Astrocyte (in vitro differentiated cells and primary cell): ENCODE data around the gene ENPP3.

ENCODE experiments used
- CTCF ChIP-seq: IDR thresholded peaks from 2 replicates; pipeline ENCODE4 v1.5.1; 2011; ENCODE audit warnings: low read depth, mild to moderate bottlenecking, inconsistent platforms, low read length, moderate library complexity; ENCODE audit not compliant: insufficient read depth
- EZH2 ChIP-seq: IDR thresholded peaks from 2 replicates; pipeline ENCODE4 v1.6.1; 2012; ENCODE audit warnings: mild to moderate bottlenecking, low read length, inconsistent platforms; ENCODE audit not compliant: insufficient read depth

- TF ChIP-seq CTCF, result no peak
- no peak for TF ChIP-seq EZH2
Measured at GRCh38 chr6:131692589-131692988, 55.5 kb downstream of the ENPP3 start.
